Ammon's horn (tissue), 1 donor: ENCODE data around the gene COIL.

Experiments
- DNase-seq: peaks from one replicate; pipeline ENCODE4 v3.0.0-alpha.2; 2016; ENCODE audit warnings: low spot score

COIL gene

GRCh38 chr17:56933868-56934267 is 27.0 kb downstream of the COIL start:
- DNase-seq, result no peak

- no peak for DNase-seq
These were observed 27.6 kb downstream of the COIL start for GRCh38 chr17:56933151-56933745.

GRCh38 chr17:56930739-56931337 is 30.0 kb downstream of the COIL start:
- no peak for DNase-seq

GRCh38 chr17:56929362-56929969 is 31.4 kb downstream of the COIL start:
- DNase-seq, result no peak

- DNase-seq, result no peak
These were observed 32.3 kb downstream of the COIL start for GRCh38 chr17:56928586-56928985.

- DNase-seq, result no peak
These were observed 34.1 kb downstream of the COIL start for GRCh38 chr17:56926704-56927103.

GRCh38 chr17:56926270-56926669 is 34.6 kb downstream of the COIL start:
- DNase-seq, result no peak

- DNase-seq, result no peak
These were observed 35.8 kb downstream of the COIL start for GRCh38 chr17:56925088-56925487.

- DNase-seq, result no peak
These were observed 41.1 kb downstream of the COIL start for GRCh38 chr17:56919717-56920116.

GRCh38 chr17:56918916-56919315 is 41.9 kb downstream of the COIL start:
- no peak for DNase-seq

- no peak for DNase-seq
These were observed 43.1 kb downstream of the COIL start for GRCh38 chr17:56917559-56918296.

- DNase-seq, result peak; percentile 18
These were observed 46.1 kb downstream of the COIL start for GRCh38 chr17:56914581-56915273.

GRCh38 chr17:56913867-56914580 is 46.8 kb downstream of the COIL start, which contains the start of gene TRIM25:
TRIM25 (minus strand) TSS chr17:56914049; CDS start chr17:56913988, 61 bp downstream.
- peak; percentile 87 for DNase-seq

GRCh38 chr17:56913353-56913866 is 47.4 kb downstream of the COIL start:
- no peak for DNase-seq

- no peak for DNase-seq
These were observed 47.9 kb downstream of the COIL start for GRCh38 chr17:56913000-56913311.

GRCh38 chr17:56912105-56912999 is 48.5 kb downstream of the COIL start:
- DNase-seq, result no peak

- DNase-seq, result no peak
These were observed 50.2 kb downstream of the COIL start for GRCh38 chr17:56910509-56911235.

GRCh38 chr17:56909742-56910508 is 50.9 kb downstream of the COIL start:
- DNase-seq, result no peak

GRCh38 chr17:56908001-56908542 is 52.8 kb downstream of the COIL start:
- peak; percentile 59 for DNase-seq
